Osteocyte (in vitro differentiated cells): Measurements from ENCODE around the gene BTF3. TPM values are rescaled to one million over a fixed set of nuclear protein-coding genes. Genes with fewer than 3 reads are reported as not detected.

Source experiments
- DNase-seq: peaks from one replicate; pipeline ENCODE4 v3.0.0; 2021; ENCODE audit warnings: mixed read lengths; ENCODE audit not compliant: unreplicated experiment; ENCODE audit errors: extremely low spot score
- H3K27ac Mint-ChIP-seq: one replicate; pipeline ENCODE4 v1.8.0; 2021; ENCODE audit warnings: mild to moderate bottlenecking, mixed read lengths; ENCODE audit not compliant: unreplicated experiment
- H3K27me3 Mint-ChIP-seq: one replicate; pipeline ENCODE4 v1.8.0; 2021; ENCODE audit warnings: mixed read lengths; ENCODE audit not compliant: unreplicated experiment
- H3K36me3 Mint-ChIP-seq: one replicate; pipeline ENCODE4 v1.8.0; 2021; ENCODE audit warnings: mixed read lengths; ENCODE audit not compliant: unreplicated experiment
- H3K4me1 Mint-ChIP-seq: one replicate; pipeline ENCODE4 v1.8.0; 2021; ENCODE audit warnings: mixed read lengths; ENCODE audit not compliant: unreplicated experiment
- H3K4me3 Mint-ChIP-seq: one replicate; pipeline ENCODE4 v1.8.0; 2021; ENCODE audit warnings: mild to moderate bottlenecking, moderate library complexity, mixed read lengths; ENCODE audit not compliant: unreplicated experiment
- H3K9me3 Mint-ChIP-seq: one replicate; pipeline ENCODE4 v1.8.0; 2021; ENCODE audit warnings: mixed read lengths; ENCODE audit not compliant: unreplicated experiment
- total RNA-seq: library from RNA; stranded (reverse); gene quantifications from 2 replicates; pipeline ENCODE4 v1.2.1, GENCODE V29; 2021
- TF ChIP-seq, protein P1 (sequence below): fragments of 200-600 bp; sonication (generic); IDR thresholded peaks from 2 replicates; pipeline ENCODE4 v1.5.0; 2021; ENCODE audit warnings: antibody characterized with exemption, mild to moderate bottlenecking, moderate library complexity

The BTF3 gene
- total RNA-seq, 1 donor from 2014 or later: 565 TPM

GRCh38 chr5:73496984-73497457 lies 1.2 kb upstream of the BTF3 start:
- peaks cover 37% of the 10 kb centered on the region for H3K4me1 Mint-ChIP-seq
- TF ChIP-seq, protein P1, sequence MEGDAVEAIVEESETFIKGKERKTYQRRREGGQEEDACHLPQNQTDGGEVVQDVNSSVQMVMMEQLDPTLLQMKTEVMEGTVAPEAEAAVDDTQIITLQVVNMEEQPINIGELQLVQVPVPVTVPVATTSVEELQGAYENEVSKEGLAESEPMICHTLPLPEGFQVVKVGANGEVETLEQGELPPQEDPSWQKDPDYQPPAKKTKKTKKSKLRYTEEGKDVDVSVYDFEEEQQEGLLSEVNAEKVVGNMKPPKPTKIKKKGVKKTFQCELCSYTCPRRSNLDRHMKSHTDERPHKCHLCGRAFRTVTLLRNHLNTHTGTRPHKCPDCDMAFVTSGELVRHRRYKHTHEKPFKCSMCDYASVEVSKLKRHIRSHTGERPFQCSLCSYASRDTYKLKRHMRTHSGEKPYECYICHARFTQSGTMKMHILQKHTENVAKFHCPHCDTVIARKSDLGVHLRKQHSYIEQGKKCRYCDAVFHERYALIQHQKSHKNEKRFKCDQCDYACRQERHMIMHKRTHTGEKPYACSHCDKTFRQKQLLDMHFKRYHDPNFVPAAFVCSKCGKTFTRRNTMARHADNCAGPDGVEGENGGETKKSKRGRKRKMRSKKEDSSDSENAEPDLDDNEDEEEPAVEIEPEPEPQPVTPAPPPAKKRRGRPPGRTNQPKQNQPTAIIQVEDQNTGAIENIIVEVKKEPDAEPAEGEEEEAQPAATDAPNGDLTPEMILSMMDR: peak; percentile 55
- H3K36me3 Mint-ChIP-seq: peaks cover 17% of the 10 kb centered on the region
- no peak for DNase-seq
- peak overlapping the region; percentile 98 for H3K27ac Mint-ChIP-seq
- H3K9me3 Mint-ChIP-seq: no peaks in the 10 kb centered on the region
- peaks cover 16% of the 10 kb centered on the region for H3K27me3 Mint-ChIP-seq
- H3K4me3 Mint-ChIP-seq: peak overlapping the region; percentile 96

- peaks cover 15% of the 10 kb centered on the region for H3K27me3 Mint-ChIP-seq
- peak overlapping the region; percentile 96 for H3K4me3 Mint-ChIP-seq
- peaks cover 22% of the 10 kb centered on the region for H3K36me3 Mint-ChIP-seq
- TF ChIP-seq, protein P1: no peak
- peaks cover 38% of the 10 kb centered on the region for H3K4me1 Mint-ChIP-seq
- H3K9me3 Mint-ChIP-seq: no peaks in the 10 kb centered on the region
- no peak for DNase-seq
- peak overlapping the region; percentile 98 for H3K27ac Mint-ChIP-seq
These were observed 665 bp upstream of the BTF3 start for GRCh38 chr5:73497497-73498056.

DNA sequence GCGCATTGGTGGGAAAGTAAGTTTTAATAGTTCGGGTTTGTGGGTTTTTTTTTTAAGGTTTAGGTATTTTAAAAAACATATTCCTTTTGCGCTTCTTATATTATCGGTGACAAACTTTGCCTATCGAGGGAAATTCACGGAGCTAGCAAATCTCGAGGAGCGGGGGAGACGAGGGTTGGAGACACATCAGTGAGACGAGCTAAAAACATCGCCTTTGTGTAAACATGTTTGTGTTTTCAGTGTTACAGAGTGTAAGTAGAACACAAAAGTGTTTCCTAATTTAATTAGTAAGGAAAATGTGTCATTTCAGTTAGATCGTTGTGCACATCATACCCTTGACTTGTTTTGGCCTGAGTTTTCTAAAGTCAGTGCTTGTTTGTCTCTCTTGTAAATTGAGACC lies 945 bp downstream of the BTF3 start:
- H3K4me1 Mint-ChIP-seq: peaks cover 39% of the 10 kb centered on the region
- H3K4me3 Mint-ChIP-seq: peak overlapping the region; percentile 96
- no peak for DNase-seq
- TF ChIP-seq, protein P1: no peak
- peak overlapping the region; percentile 98 for H3K27ac Mint-ChIP-seq
- peaks cover 1% of the 10 kb centered on the region for H3K27me3 Mint-ChIP-seq
- H3K9me3 Mint-ChIP-seq: no peaks in the 10 kb centered on the region
- peaks cover 30% of the 10 kb centered on the region for H3K36me3 Mint-ChIP-seq

DNA sequence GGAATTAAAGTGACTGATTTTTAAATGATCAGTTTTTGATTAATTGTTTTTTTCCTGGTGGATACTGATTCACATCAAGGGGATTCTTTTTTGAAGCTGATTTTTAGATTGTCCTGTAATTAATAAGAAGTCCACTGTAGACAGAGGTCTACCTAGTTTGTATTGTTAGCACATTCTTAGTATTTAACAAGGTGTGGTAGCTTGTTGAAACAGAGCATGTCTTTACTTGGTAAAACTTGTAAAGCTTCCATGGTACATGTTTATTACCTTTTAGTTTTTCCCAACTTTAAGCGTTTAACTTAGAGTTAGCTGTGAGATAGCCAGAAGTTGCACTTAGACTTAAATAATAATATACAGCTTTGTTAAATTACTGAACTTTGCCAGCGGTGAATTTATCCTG lies 1.5 kb downstream of the BTF3 start:
- DNase-seq: no peak
- Mint-ChIP-seq H3K27ac (peak overlapping the region; percentile 98), H3K27me3 (no peaks in the 10 kb centered on the region), H3K36me3 (peaks cover 35% of the 10 kb centered on the region), H3K4me1 (peaks cover 39% of the 10 kb centered on the region), H3K9me3 (no peaks in the 10 kb centered on the region), H3K4me3 (peak overlapping the region; percentile 96)
- TF ChIP-seq, protein P1: no peak

DNA sequence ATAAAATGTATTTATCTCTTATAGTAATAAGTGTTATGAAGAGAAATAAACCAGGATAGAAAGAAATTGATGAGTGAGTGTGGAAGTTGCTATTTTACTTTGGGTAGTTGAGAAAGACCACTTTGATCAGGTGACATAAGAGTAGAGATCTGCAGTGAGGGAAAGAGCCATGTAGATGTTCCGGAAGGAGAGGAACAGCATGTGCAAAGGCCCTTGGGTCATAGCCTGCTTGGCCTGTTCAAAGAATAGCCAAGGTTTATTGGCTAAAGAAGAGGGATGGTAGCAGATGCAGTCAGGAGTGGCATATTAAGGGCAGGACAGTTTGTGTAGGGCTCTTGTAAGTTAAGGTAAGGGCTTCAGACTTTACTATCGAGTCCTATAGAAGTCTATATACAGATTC lies 3.2 kb downstream of the BTF3 start:
- no peaks in the 10 kb centered on the region for H3K9me3 Mint-ChIP-seq
- H3K4me1 Mint-ChIP-seq: peaks cover 39% of the 10 kb centered on the region
- no peaks in the 10 kb centered on the region for H3K27me3 Mint-ChIP-seq
- peaks cover 46% of the 10 kb centered on the region for H3K36me3 Mint-ChIP-seq
- DNase-seq: no peak
- H3K27ac Mint-ChIP-seq: peak overlapping the region; percentile 29
- TF ChIP-seq, protein P1: no peak
- H3K4me3 Mint-ChIP-seq: no peak overlapping the region
